H1 (cell line): ENCODE results near the gene SHC1. TPM values are rescaled to one million over a fixed set of nuclear protein-coding genes. Genes with fewer than 3 reads are reported as not detected.

Source experiments
- ASH2L ChIP-seq: fragments of 200-600, 300-600 bp; sonication (generic); IDR thresholded peaks from one replicate; pipeline ENCODE4 v1.7.1; 2017; ENCODE audit warnings: low read length
- BCL11A ChIP-seq, 2 experiments: IDR thresholded peaks; one replicate each; pipeline ENCODE4 v1.6.1; 2011; ENCODE audit warnings: low read depth in 2 of 2, low read length in 2 of 2, mild to moderate bottlenecking in 2 of 2
- CBX5 ChIP-seq: fragments of 300-800, 300-1000 bp; sonication (generic); IDR thresholded peaks from 2 replicates; pipeline ENCODE4 v1.7.1; 2016; ENCODE audit warnings: antibody characterized with exemption, low read length, low read depth
- GTF2F1 ChIP-seq: IDR thresholded peaks from 2 replicates; pipeline ENCODE4 v1.6.1; 2012; ENCODE audit warnings: low read depth, low read length, improper control_type of control experiment, borderline replicate concordance
- MAFK ChIP-seq: IDR thresholded peaks from 2 replicates; pipeline ENCODE4 v1.6.1; 2012; ENCODE audit warnings: low read depth, mild to moderate bottlenecking, improper control_type of control experiment, low read length
- RNF2 ChIP-seq: fragments of 200-900, 300-1000 bp; sonication (generic); IDR thresholded peaks from 2 replicates; pipeline ENCODE4 v1.7.1; 2016; ENCODE audit warnings: borderline replicate concordance, low read depth, mild to moderate bottlenecking, antibody characterized with exemption, low read length; ENCODE audit not compliant: poor library complexity, severe bottlenecking; ENCODE audit errors: missing control alignments
- RXRA ChIP-seq: IDR thresholded peaks from 2 replicates; pipeline ENCODE4 v1.6.1; 2011; ENCODE audit warnings: low read depth, mild to moderate bottlenecking, low read length, moderate library complexity; ENCODE audit not compliant: insufficient read depth
- SIRT6 ChIP-seq: IDR thresholded peaks from one replicate; pipeline ENCODE4 v1.7.1; 2012; ENCODE audit warnings: low read length, inconsistent platforms
- SUZ12 ChIP-seq: fragments of 200-600 bp; sonication (generic); IDR thresholded peaks from 2 replicates; pipeline ENCODE4 v1.6.1; 2012; ENCODE audit warnings: mild to moderate bottlenecking, inconsistent platforms, low read length, moderate library complexity, mixed read lengths
- polyA plus RNA-seq, 7 experiments: library from polyadenylated mRNA; depleted of rRNA in 3 of 7; stranded (reverse) in 5 of 7; unstranded in 2 of 7; fragments of >200 nt in 5 of 7; fragments of 200-250 nt in 2 of 7; gene quantifications; 1 replicate in 5 of 7; 2 replicates in 1 of 7; 4 replicates in 1 of 7; pipeline versions ENCODE4 v1.2.1 to v1.2.3, GENCODE V29; 2011 to 2013; ENCODE audit warnings: missing spikeins in 2 of 7, mixed read lengths in 2 of 7
- total RNA-seq: library from RNA; stranded (reverse); fragmentation: NEBNext Ultra II Directional; extraction: Animal tissue kit (Norgen Biotek cat#: 25700); gene quantifications from 2 replicates; pipeline ENCODE4 v1.2.1, GENCODE V29; 2021

Gene SHC1
- total and polyA plus RNA-seq, 2 of the 8 experiments (the other 6 are each of a cell fraction or from before 2014, with no cell fraction given): 177 to 212 TPM

DNA sequence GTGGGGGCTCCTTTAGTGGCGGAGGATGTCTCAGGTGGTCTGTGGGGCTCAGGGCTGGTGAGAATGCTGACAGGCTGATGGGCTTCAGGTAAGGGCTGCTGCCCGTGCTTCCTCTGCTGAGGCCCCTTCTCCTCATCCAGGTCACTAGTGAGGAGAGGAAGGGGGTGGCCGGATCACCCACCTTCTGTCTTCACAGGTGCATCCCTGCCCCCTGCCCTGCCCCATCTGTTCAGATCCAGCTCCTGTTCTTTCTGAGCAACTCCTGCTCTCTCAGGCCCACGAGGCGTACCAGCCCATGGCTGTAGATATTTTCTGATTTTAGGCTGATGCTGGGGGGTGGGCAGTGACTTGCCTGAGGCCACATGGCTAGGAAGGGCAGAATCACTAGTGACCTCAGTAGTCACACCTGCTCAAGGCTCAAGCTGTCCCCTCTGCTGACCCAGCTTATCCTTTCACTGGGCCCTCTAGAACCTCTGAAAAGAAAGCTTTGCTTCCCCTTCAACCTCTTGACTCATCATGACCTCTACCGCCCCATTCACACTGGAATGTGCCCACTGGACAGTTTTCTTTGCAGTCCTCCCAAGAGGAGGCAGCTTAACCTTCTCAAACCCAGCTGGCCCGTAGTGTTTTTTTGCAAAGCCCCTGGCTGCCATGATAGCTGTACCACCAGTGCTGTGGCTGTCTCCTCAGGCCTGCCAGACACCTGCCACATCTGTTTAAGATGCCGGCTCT is 48.2 kb upstream of the SHC1 start (continued):
- TF ChIP-seq CBX5 (no peak), MAFK (no peak), RNF2 (no peak), BCL11A (IDR thresholded peaks at IDR 0.05; ENCODE audit: low read depth in 2 of 2, low read length in 2 of 2) (no peak), ASH2L (no peak), GTF2F1 (no peak), RXRA (no peak), SUZ12 (no peak), SIRT6 (no peak)
